Neuron (in vitro differentiated cells): Measurements from ENCODE around the gene BARHL1.

Experiments used
- H2AFZ ChIP-seq: one replicate; pipeline ENCODE4 v1.6.1; 2013; ENCODE audit warnings: low read depth, mild to moderate bottlenecking, inconsistent platforms, low read length, moderate library complexity
- H3K27me3 ChIP-seq: one replicate; pipeline ENCODE4 v1.6.1; 2013; ENCODE audit warnings: low read length; ENCODE audit not compliant: insufficient read depth
- H3K36me3 ChIP-seq: one replicate; pipeline ENCODE4 v1.6.1; 2013; ENCODE audit warnings: low read length; ENCODE audit not compliant: insufficient read depth
- H3K4me1 ChIP-seq: one replicate; pipeline ENCODE4 v1.6.1; 2013; ENCODE audit warnings: low read length; ENCODE audit not compliant: insufficient read depth
- H3K4me3 ChIP-seq: 2 replicates; pipeline ENCODE4 v1.5.1; 2013; ENCODE audit warnings: mild to moderate bottlenecking, low read length, moderate library complexity
- H3K9me3 ChIP-seq: one replicate; pipeline ENCODE4 v1.6.1; 2013; ENCODE audit warnings: low read length

The BARHL1 gene

GRCh38 chr9:132584601-132585560 is 2.5 kb downstream of the BARHL1 start:
- H3K36me3 ChIP-seq: no peaks in the 10 kb centered on the region
- peaks cover 99% of the 10 kb centered on the region for H3K27me3 ChIP-seq
- H3K4me3 ChIP-seq: no peak overlapping the region
- peaks cover 19% of the 10 kb centered on the region for H3K4me1 ChIP-seq
- no peaks in the 10 kb centered on the region for H3K9me3 ChIP-seq
- no peak overlapping the region for H2AFZ ChIP-seq

- Histone ChIP-seq H3K4me1 (peaks cover 21% of the 10 kb centered on the region), H3K36me3 (no peaks in the 10 kb centered on the region), H3K27me3 (peaks cover 97% of the 10 kb centered on the region), H3K9me3 (no peaks in the 10 kb centered on the region), H2AFZ (no peak overlapping the region), H3K4me3 (no peak overlapping the region)
These were observed 3.8 kb downstream of the BARHL1 start for GRCh38 chr9:132585954-132586829.

- H2AFZ ChIP-seq: no peak overlapping the region
These were observed 4.6 kb downstream of the BARHL1 start for GRCh38 chr9:132586830-132587591.

GRCh38 chr9:132587592-132587955 is 5.2 kb downstream of the BARHL1 start:
- H3K4me3 ChIP-seq: no peak overlapping the region
- H3K27me3 ChIP-seq: peaks cover 91% of the 10 kb centered on the region
- H3K36me3 ChIP-seq: no peaks in the 10 kb centered on the region
- peaks cover 24% of the 10 kb centered on the region for H3K4me1 ChIP-seq
- H2AFZ ChIP-seq: no peak overlapping the region
- H3K9me3 ChIP-seq: no peaks in the 10 kb centered on the region

More at GRCh38 chr9:132586830-132587591, 4.6 kb downstream of the BARHL1 start:
- Histone ChIP-seq H3K9me3 (no peaks in the 10 kb centered on the region), H3K4me1 (peaks cover 20% of the 10 kb centered on the region), H3K27me3 (peaks cover 95% of the 10 kb centered on the region), H3K36me3 (no peaks in the 10 kb centered on the region), H3K4me3 (no peak overlapping the region)

GRCh38 chr9:132588098-132588497 is 5.7 kb downstream of the BARHL1 start:
- peaks cover 25% of the 10 kb centered on the region for H3K4me1 ChIP-seq
- H2AFZ ChIP-seq: no peak overlapping the region
- H3K9me3 ChIP-seq: no peaks in the 10 kb centered on the region
- peaks cover 85% of the 10 kb centered on the region for H3K27me3 ChIP-seq
- no peaks in the 10 kb centered on the region for H3K36me3 ChIP-seq
- H3K4me3 ChIP-seq: no peak overlapping the region

GRCh38 chr9:132588501-132589147 is 6.2 kb downstream of the BARHL1 start:
- no peak overlapping the region for H3K4me3 ChIP-seq
- peaks cover 4% of the 10 kb centered on the region for H3K36me3 ChIP-seq
- H3K27me3 ChIP-seq: peaks cover 80% of the 10 kb centered on the region
- H3K9me3 ChIP-seq: no peaks in the 10 kb centered on the region
- no peak overlapping the region for H2AFZ ChIP-seq
- peaks cover 25% of the 10 kb centered on the region for H3K4me1 ChIP-seq

GRCh38 chr9:132589148-132590036 is 7.0 kb downstream of the BARHL1 start:
- H3K27me3 ChIP-seq: peaks cover 74% of the 10 kb centered on the region
- no peak overlapping the region for H3K4me3 ChIP-seq
- no peaks in the 10 kb centered on the region for H3K9me3 ChIP-seq
- H2AFZ ChIP-seq: no peak overlapping the region
- H3K36me3 ChIP-seq: peaks cover 8% of the 10 kb centered on the region
- H3K4me1 ChIP-seq: peaks cover 25% of the 10 kb centered on the region

GRCh38 chr9:132590037-132590317 is 7.6 kb downstream of the BARHL1 start:
- H3K4me1 ChIP-seq: peaks cover 25% of the 10 kb centered on the region
- H3K27me3 ChIP-seq: peaks cover 68% of the 10 kb centered on the region
- no peak overlapping the region for H3K4me3 ChIP-seq
- H3K9me3 ChIP-seq: no peaks in the 10 kb centered on the region
- no peak overlapping the region for H2AFZ ChIP-seq
- H3K36me3 ChIP-seq: peaks cover 12% of the 10 kb centered on the region

- no peak overlapping the region for H3K4me3 ChIP-seq
- no peak overlapping the region for H2AFZ ChIP-seq
- H3K9me3 ChIP-seq: no peaks in the 10 kb centered on the region
- H3K27me3 ChIP-seq: peaks cover 62% of the 10 kb centered on the region
- peaks cover 25% of the 10 kb centered on the region for H3K4me1 ChIP-seq
- peaks cover 16% of the 10 kb centered on the region for H3K36me3 ChIP-seq
These were observed 8.1 kb downstream of the BARHL1 start for GRCh38 chr9:132590318-132591182.

GRCh38 chr9:132591244-132591643 is 8.8 kb downstream of the BARHL1 start:
- Histone ChIP-seq H3K9me3 (no peaks in the 10 kb centered on the region), H2AFZ (no peak overlapping the region), H3K4me3 (no peak overlapping the region), H3K4me1 (peaks cover 25% of the 10 kb centered on the region), H3K27me3 (peaks cover 55% of the 10 kb centered on the region), H3K36me3 (peaks cover 20% of the 10 kb centered on the region)

- peaks cover 49% of the 10 kb centered on the region for H3K27me3 ChIP-seq
- H3K9me3 ChIP-seq: no peaks in the 10 kb centered on the region
- no peak overlapping the region for H2AFZ ChIP-seq
- H3K4me3 ChIP-seq: no peak overlapping the region
- H3K36me3 ChIP-seq: peaks cover 22% of the 10 kb centered on the region
- peaks cover 23% of the 10 kb centered on the region for H3K4me1 ChIP-seq
These were observed 9.4 kb downstream of the BARHL1 start for GRCh38 chr9:132591751-132592314.
